ENCODE measurements around the gene USP15.

GRCh38 chr12:62382526-62382925, 122.3 kb downstream of the USP15 start:
- TF ChIP-seq CTCF (IDR thresholded peaks at IDR 0.05) (no peak), POLR2A (IDR thresholded peaks at IDR 0.05) (no peak), POLR2AphosphoS5 (IDR thresholded peaks at IDR 0.05) (no peak), EP300 (IDR thresholded peaks at IDR 0.05; ENCODE audit: low read depth) (no peak)

Data from transverse colon (tissue), 4 donors.